ENCODE data around the gene PADI1. TPM values are rescaled to one million over a fixed set of nuclear protein-coding genes. Genes with fewer than 3 reads are reported as not detected.

PADI1 gene
- total RNA-seq, 1 experiment from 2014 or later, result 0.24 TPM

- no peak overlapping the region for H2BK5ac ChIP-seq (ENCODE audit: insufficient read length, low read length)
- H3K4ac ChIP-seq (ENCODE audit: low read depth, low read length), result no peak overlapping the region
- no peaks in the 10 kb centered on the region for H3K79me2 ChIP-seq (ENCODE audit: insufficient read depth, low read length)
- H4K20me1 ChIP-seq (ENCODE audit: control insufficient read depth, insufficient read depth, insufficient read length), result no peaks in the 10 kb centered on the region
- Mint-ChIP-seq H3K36me3 (ENCODE audit: insufficient read depth in 1 of 3, low read depth in 3 of 3) (peaks cover 0 to 11% (median 0%) of the 10 kb centered on the region in 3 experiments; a peak in 3 of 7 replicates), H3K4me3 (no peak overlapping the region), H3K9me3 (peaks cover 3 to 11% of the 10 kb centered on the region in 2 experiments; a peak in 3 of 5 replicates), H3K27me3 (ENCODE audit: low read depth) (peaks cover 4% of the 10 kb centered on the region; the same call in 1 of the 2 replicates), H3K4me1 (peaks cover 8 to 13% of the 10 kb centered on the region in 2 experiments; a peak in 3 of 4 replicates), H3K27ac (0 out of 7 replicates have a peak overlapping the region, but pooled peaks of 1 of the 3 experiments have one; percentile 38)
- H3K27ac ChIP-seq (ENCODE audit: insufficient read length, low read depth, low read length), result no peak overlapping the region
- no peak for TF ChIP-seq CTCF (conservative IDR thresholded peaks at IDR 0.05)
- H2AFZ ChIP-seq (ENCODE audit: low read length), result no peak overlapping the region
- no peak overlapping the region for H2AK5ac ChIP-seq (ENCODE audit: insufficient read length, low read length)
- no peak overlapping the region for H2BK120ac ChIP-seq (ENCODE audit: low read depth, low read length, poor library complexity, severe bottlenecking)
- no peak for DNase-seq
- H3K23ac ChIP-seq (ENCODE audit: insufficient read length, low read depth, low read length), result no peak overlapping the region
- no peak overlapping the region for H2BK20ac ChIP-seq (ENCODE audit: low read depth, low read length, poor library complexity, severe bottlenecking)
- H4K91ac ChIP-seq (ENCODE audit: insufficient read length, low read depth, low read length), result no peak overlapping the region
- no peak overlapping the region for H3K9ac ChIP-seq (ENCODE audit: extremely low read depth, insufficient read length, low read length)
- H4K8ac ChIP-seq (replicated peaks; ENCODE audit: insufficient read length, low read depth, low read length), result no peak overlapping the region
- H3K23me2 ChIP-seq (ENCODE audit: insufficient read length, low read depth, low read length, poor library complexity, severe bottlenecking), result no peaks in the 10 kb centered on the region
- no peaks in the 10 kb centered on the region for H3K79me1 ChIP-seq (ENCODE audit: insufficient read depth, low read depth, low read length, poor library complexity, severe bottlenecking)
- no peaks in the 10 kb centered on the region for H3K27me3 ChIP-seq (ENCODE audit: insufficient read depth, low read length)
- no peak overlapping the region for H3K14ac ChIP-seq (ENCODE audit: insufficient read depth, low read length)
- no peak overlapping the region for H3T11ph ChIP-seq (ENCODE audit: low read length)
- H3K9me3 ChIP-seq (ENCODE audit: control insufficient read depth, low read depth, low read length), result no peaks in the 10 kb centered on the region
- H3K56ac ChIP-seq (ENCODE audit: insufficient read length, low read depth, low read length), result no peak overlapping the region
- no peaks in the 10 kb centered on the region for H3K4me1 ChIP-seq (ENCODE audit: insufficient read depth, low read length)
- WGBS (ENCODE audit: extremely low coverage, insufficient read length, low lambda C conversion rate), result no CpG with 5 or more reads among the region's 13 CpGs
- no peak overlapping the region for H3K4me2 ChIP-seq (ENCODE audit: insufficient read depth, insufficient read length, low read length)
- H4K5ac ChIP-seq (ENCODE audit: insufficient read length, low read depth, low read length), result no peak overlapping the region
- H3K18ac ChIP-seq (ENCODE audit: insufficient read length, low read depth, low read length), result no peak overlapping the region
- no peak overlapping the region for H2BK12ac ChIP-seq (ENCODE audit: insufficient read length, low read depth, low read length)
- H2BK15ac ChIP-seq (ENCODE audit: low read depth, low read length), result no peak overlapping the region
Observed at GRCh38 chr1:17192394-17193221, 12.3 kb upstream of the PADI1 start.

Data from H9 (cell line).